Measurements from ENCODE around the gene ASPM. TPM values are rescaled to one million over a fixed set of nuclear protein-coding genes. Genes with fewer than 3 reads are reported as not detected.

Gene ASPM
- total and polyA plus RNA-seq, 2 of the 8 experiments (the other 6 are each of a cell fraction or from before 2014, with no cell fraction given): 5.1 to 50.3 TPM

DNA sequence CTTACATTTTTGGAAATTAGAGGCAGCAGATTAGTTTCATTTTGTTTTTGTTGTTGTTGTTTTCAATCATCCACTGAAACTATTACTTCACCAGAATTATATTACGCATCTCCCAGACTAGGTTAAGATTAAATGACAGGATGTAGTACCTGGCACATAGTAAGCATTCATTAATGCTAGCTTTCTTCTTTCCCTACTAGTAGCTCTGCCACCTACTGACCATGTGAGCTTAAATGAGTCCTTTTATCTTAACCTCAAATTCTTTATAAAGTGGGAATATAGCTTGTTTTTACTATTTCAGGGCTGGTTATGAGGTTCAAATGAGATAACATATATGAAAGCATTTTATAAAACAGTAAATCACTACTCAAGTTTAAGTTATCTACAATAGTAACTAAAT, 10.2 kb upstream of the ASPM start:
- no peak for TF ChIP-seq TAF1 (IDR thresholded peaks at IDR 0.05; ENCODE audit: low read depth, low read length)
- TF ChIP-seq, protein P1, sequence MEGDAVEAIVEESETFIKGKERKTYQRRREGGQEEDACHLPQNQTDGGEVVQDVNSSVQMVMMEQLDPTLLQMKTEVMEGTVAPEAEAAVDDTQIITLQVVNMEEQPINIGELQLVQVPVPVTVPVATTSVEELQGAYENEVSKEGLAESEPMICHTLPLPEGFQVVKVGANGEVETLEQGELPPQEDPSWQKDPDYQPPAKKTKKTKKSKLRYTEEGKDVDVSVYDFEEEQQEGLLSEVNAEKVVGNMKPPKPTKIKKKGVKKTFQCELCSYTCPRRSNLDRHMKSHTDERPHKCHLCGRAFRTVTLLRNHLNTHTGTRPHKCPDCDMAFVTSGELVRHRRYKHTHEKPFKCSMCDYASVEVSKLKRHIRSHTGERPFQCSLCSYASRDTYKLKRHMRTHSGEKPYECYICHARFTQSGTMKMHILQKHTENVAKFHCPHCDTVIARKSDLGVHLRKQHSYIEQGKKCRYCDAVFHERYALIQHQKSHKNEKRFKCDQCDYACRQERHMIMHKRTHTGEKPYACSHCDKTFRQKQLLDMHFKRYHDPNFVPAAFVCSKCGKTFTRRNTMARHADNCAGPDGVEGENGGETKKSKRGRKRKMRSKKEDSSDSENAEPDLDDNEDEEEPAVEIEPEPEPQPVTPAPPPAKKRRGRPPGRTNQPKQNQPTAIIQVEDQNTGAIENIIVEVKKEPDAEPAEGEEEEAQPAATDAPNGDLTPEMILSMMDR (IDR thresholded peaks at IDR 0.05; ENCODE audit: control extremely low read depth in 1 of 3, insufficient read depth in 1 of 3, low read depth in 1 of 3, low read length in 3 of 3): peak in 1 of 3 experiments; percentile 4; a peak in 1 of 4 replicates
- Histone ChIP-seq H3K4ac (replicated peaks; ENCODE audit: insufficient read length, low read depth, low read length) (no peak overlapping the region), H2BK5ac (ENCODE audit: low read depth, low read length) (no peak overlapping the region), H2AFZ (ENCODE audit: low read length) (no peak overlapping the region), H2AK5ac (ENCODE audit: low read depth, low read length) (no peak overlapping the region), H3K14ac (ENCODE audit: insufficient read length) (no peak overlapping the region), H3K4me2 (ENCODE audit: insufficient read depth in 1 of 2, low read depth in 2 of 2, low read length in 2 of 2) (no peak overlapping the region), H2BK12ac (ENCODE audit: low read depth, low read length) (no peak overlapping the region), H4K8ac (ENCODE audit: extremely low read depth, insufficient read depth, low read length) (no peak overlapping the region), H3K9ac (replicated peaks in 1 of 4; ENCODE audit: extremely low read depth in 1 of 4, low read depth in 3 of 4, low read length in 3 of 4) (no peak overlapping the region), H3K56ac (replicated peaks; ENCODE audit: insufficient read length, low read depth, low read length) (no peak overlapping the region), H3K23me2 (ENCODE audit: low read depth, low read length) (no peaks in the 10 kb centered on the region), H3K18ac (ENCODE audit: extremely low read depth, low read length) (no peak overlapping the region), H3K9me3 (ENCODE audit: insufficient read depth in 2 of 2, low read depth in 1 of 2, low read length in 1 of 2) (no peaks in the 10 kb centered on the region), H3K36me3 (ENCODE audit: control insufficient read depth in 2 of 4, insufficient read depth in 4 of 4, low read length in 3 of 4) (peaks cover 0 to 4% (median 1%) of the 10 kb centered on the region in 4 experiments; a peak in 3 of 8 replicates), H2BK15ac (ENCODE audit: low read length) (no peak overlapping the region), H3K23ac (ENCODE audit: insufficient read length) (no peak overlapping the region), H2BK20ac (ENCODE audit: low read length) (no peak overlapping the region), H2BK120ac (replicated peaks; ENCODE audit: low read depth, low read length) (no peak overlapping the region), H4K5ac (ENCODE audit: insufficient read length, low read depth, low read length) (no peak overlapping the region), H3K27me3 (replicated peaks in 1 of 4; ENCODE audit: control insufficient read depth in 3 of 4, extremely low read depth in 1 of 4, insufficient read depth in 3 of 4, low read length in 3 of 4) (no peaks in the 10 kb centered on the region), H3K4me3 (ENCODE audit: extremely low read depth in 1 of 4, insufficient read depth in 2 of 4, low read depth in 3 of 4, low read length in 4 of 4) (no peak overlapping the region), H3K79me2 (ENCODE audit: control insufficient read depth in 1 of 2, insufficient read depth in 2 of 2, low read length in 2 of 2) (no peaks in the 10 kb centered on the region), H4K20me1 (replicated peaks in 1 of 2; ENCODE audit: control insufficient read depth in 1 of 2, insufficient read depth in 2 of 2, low read length in 2 of 2) (no peaks in the 10 kb centered on the region), H3K27ac (ENCODE audit: low read depth, low read length) (no peak overlapping the region), H4K91ac (replicated peaks; ENCODE audit: insufficient read length, low read length) (no peak overlapping the region), H3K4me1 (replicated peaks in 1 of 4; ENCODE audit: control insufficient read depth in 3 of 4, insufficient read depth in 4 of 4, low read length in 3 of 4) (no peaks in the 10 kb centered on the region), H3K79me1 (ENCODE audit: low read depth, low read length) (no peaks in the 10 kb centered on the region)
- 81% methylated on average over 1 of the region's 1 CpG; no CpG with 5 or more reads in 1 of the 2 experiments for WGBS, 2 experiments (ENCODE audit: extremely low coverage in 1 of 2, insufficient coverage in 1 of 2, insufficient read length in 1 of 2, insufficient replicate concordance in 2 of 2, low coverage in 1 of 2, low lambda C conversion rate in 2 of 2, missing lambda C conversion rate in 1 of 2)
- ChIA-PET POLR2A (ENCODE audit: partially characterized antibody) (no interaction called here), CTCF (ENCODE audit: partially characterized antibody) (no interaction called here)
- FAIRE-seq: no peak
- no peak for DNase-seq (ENCODE audit: low read depth in 1 of 2, low spot score in 2 of 2)

All from H1 (cell line).